IMR-90 (cell line): ENCODE measurements around the gene AKT1S1.

Experiments
- CEBPB ChIP-seq: IDR thresholded peaks from 2 replicates; pipeline ENCODE4 v1.6.1; 2012; ENCODE audit warnings: low read depth, low read length, improper control_type of control experiment
- CHD1 ChIP-seq: IDR thresholded peaks from 2 replicates; pipeline ENCODE4 v1.6.1; 2012; ENCODE audit warnings: low read depth, low read length, improper control_type of control experiment
- CTCF ChIP-seq: conservative IDR thresholded peaks from 2 replicates; pipeline ENCODE4 v1.5.1; 2012; ENCODE audit warnings: mild to moderate bottlenecking, low read depth, low read length, improper control_type of control experiment
- MAFK ChIP-seq: IDR thresholded peaks from 2 replicates; pipeline ENCODE4 v1.6.1; 2012; ENCODE audit warnings: low read depth, low read length, improper control_type of control experiment
- MXI1 ChIP-seq: IDR thresholded peaks from 2 replicates; pipeline ENCODE4 v1.6.1; 2012; ENCODE audit warnings: low read depth, mild to moderate bottlenecking, low read length, moderate library complexity, borderline replicate concordance
- NFE2L2 ChIP-seq: fragments of 150-350 bp; IDR thresholded peaks from 2 replicates; pipeline ENCODE4 v1.6.1; 2016; ENCODE audit warnings: low read depth, mild to moderate bottlenecking, low read length
- POLR2A ChIP-seq: IDR thresholded peaks from 2 replicates; pipeline ENCODE4 v1.6.1; 2012; ENCODE audit warnings: mild to moderate bottlenecking, low read depth, low read length
- RAD21 ChIP-seq: IDR thresholded peaks from 2 replicates; pipeline ENCODE4 v1.6.1; 2012; ENCODE audit warnings: low read length, improper control_type of control experiment
- RFX5 ChIP-seq: IDR thresholded peaks from 2 replicates; pipeline ENCODE4 v1.8.0; 2012; ENCODE audit warnings: low read depth, mild to moderate bottlenecking, low read length, moderate library complexity
- SMC3 ChIP-seq: fragments of 150-350 bp; IDR thresholded peaks from 2 replicates; pipeline ENCODE4 v1.6.1; 2016; ENCODE audit warnings: low read depth, mild to moderate bottlenecking, antibody characterized with exemption, low read length, moderate library complexity
- USF2 ChIP-seq: fragments of 150-350 bp; IDR thresholded peaks from 2 replicates; pipeline ENCODE4 v1.6.1; 2017; ENCODE audit warnings: mild to moderate bottlenecking, antibody characterized with exemption, low read length, low read depth

- TF ChIP-seq POLR2A (no peak), CTCF (no peak), NFE2L2 (no peak), MXI1 (no peak), MAFK (no peak), RAD21 (no peak), USF2 (no peak), CEBPB (no peak), CHD1 (no peak), RFX5 (no peak), SMC3 (no peak)
Observed at GRCh38 chr19:49855277-49855675, 21.9 kb downstream of the AKT1S1 start.
